ENCODE data around the gene CAPN11. TPM values are rescaled to one million over a fixed set of nuclear protein-coding genes. Genes with fewer than 3 reads are reported as not detected.

The CAPN11 gene
- total and polyA plus RNA-seq, 10 of the 15 experiments (the other 5 are each of a cell fraction or from before 2014, with no cell fraction given), result 0.05 to 0.44 (median 0.31) TPM

- H3K27me3 ChIP-seq (replicated peaks in 1 of 2; ENCODE audit: control insufficient read depth in 2 of 2, insufficient read depth in 2 of 2, low read length in 1 of 2), result no peaks in the 10 kb centered on the region
- intact Hi-C loops (cut with micrococcal nuclease; ENCODE audit: unreplicated experiment) (no loop called here), in situ Hi-C loops (cut with MboI) (no loop called here)
- POLR2A ChIA-PET, result interaction anchor here (0.6 kb wide), 2 partner anchors 13 to 699 kb away, joined by 3 read pairs; no protein-coding TSS in a partner anchor
- H3K9me3 ChIP-seq (replicated peaks; ENCODE audit: control insufficient read depth, insufficient read depth, low read length), result no peaks in the 10 kb centered on the region
- peaks cover 13% of the 10 kb centered on the region for H3K4me1 ChIP-seq (ENCODE audit: control insufficient read depth, insufficient read depth, low read length)
- SMC1A ChIA-PET (ENCODE audit: uncharacterized antibody, unreplicated experiment), result interaction anchor here (0.8 to 2.3 kb wide), 5 partner anchors 8 to 65 kb away, joined by 3 to 6 read pairs (median 4); no protein-coding TSS in a partner anchor
- ATAC-seq (no peak), DNase-seq (ENCODE audit: low read depth, low spot score) (no peak), FAIRE-seq (no peak)
- RAD21 ChIA-PET (ENCODE audit: unreplicated experiment), result interaction anchor here (1.0 to 1.7 kb wide), 2 partner anchors 14 to 52 kb away, joined by 3 to 4 read pairs; no protein-coding TSS in a partner anchor
- no peak overlapping the region for H3K4me2 ChIP-seq (ENCODE audit: control insufficient read depth, insufficient read depth)
- H3K79me2 ChIP-seq (ENCODE audit: control insufficient read depth, insufficient read depth, low read length), result peaks cover 31% of the 10 kb centered on the region
- BruUV-seq (replicated peaks), result no TSS peak
- no peak overlapping the region for H3K4me3 ChIP-seq
- no peaks in the 10 kb centered on the region for H4K20me1 ChIP-seq (ENCODE audit: control insufficient read depth, insufficient read depth)
- H3K27ac ChIP-seq (ENCODE audit: control insufficient read depth, insufficient read depth), result no peak overlapping the region
- WGBS (ENCODE audit: insufficient coverage, insufficient replicate concordance, low lambda C conversion rate, missing lambda C conversion rate), result 97% methylated on average over 6 of the region's 6 CpGs
- peaks cover 4 to 14% of the 10 kb centered on the region in 2 experiments; a peak in 3 of 4 replicates for H3K36me3 ChIP-seq (ENCODE audit: control insufficient read depth in 2 of 2, insufficient read depth in 2 of 2, low read length in 1 of 2)
- TF ChIP-seq BCL3 (IDR thresholded peaks at IDR 0.05; ENCODE audit: borderline replicate concordance, insufficient read depth, low read depth, low read length, poor library complexity, severe bottlenecking) (no peak), TCF3 (IDR thresholded peaks at IDR 0.05; ENCODE audit: borderline replicate concordance, insufficient read depth, low read depth, low read length) (no peak), IKZF2 (IDR thresholded peaks at IDR 0.05) (no peak), TAF1 (IDR thresholded peaks at IDR 0.05; ENCODE audit: borderline replicate concordance, low read depth, low read length) (no peak), SUPT20H (IDR thresholded peaks at IDR 0.05; ENCODE audit: borderline replicate concordance, control insufficient read depth, low read depth, low read length) (no peak), PML (IDR thresholded peaks at IDR 0.05; ENCODE audit: low read length) (no peak), RELB (IDR thresholded peaks at IDR 0.05; ENCODE audit: low read depth) (no peak), HDAC6 (IDR thresholded peaks at IDR 0.05; ENCODE audit: unreplicated experiment) (no peak), RFX5 (IDR thresholded peaks at IDR 0.05; ENCODE audit: low read depth, low read length) (no peak), FOXK2 (IDR thresholded peaks at IDR 0.05) (no peak), CEBPB (IDR thresholded peaks at IDR 0.05; ENCODE audit: borderline replicate concordance in 1 of 2, low read depth in 2 of 2, low read length in 2 of 2) (no peak), ZNF207 (IDR thresholded peaks at IDR 0.05; ENCODE audit: borderline replicate concordance) (no peak), CTCF (IDR thresholded peaks at IDR 0.05 in 2 of 3, conservative IDR thresholded peaks at IDR 0.05 in 1 of 3; ENCODE audit: control insufficient read depth in 2 of 3, extremely low read depth in 1 of 3, insufficient read depth in 1 of 3, low read depth in 3 of 3, low read length in 3 of 3) (no peak), KLF5 (IDR thresholded peaks at IDR 0.05; ENCODE audit: partially characterized antibody) (no peak)
- CTCF ChIA-PET, result interaction anchor here (0.7 to 6.0 kb wide), 5 partner anchors 9 to 54 kb away, joined by 3 to 39 read pairs (median 4); partner anchors contain the start of gene HSP90AB1
- H2AFZ ChIP-seq (ENCODE audit: control insufficient read depth, low read depth, low read length), result no peak overlapping the region
- H3K9ac ChIP-seq (ENCODE audit: control insufficient read depth, insufficient read depth, low read length), result no peak overlapping the region
These were observed 69.4 kb downstream of the CAPN11 start for GRCh38 chr6:44228031-44228430.

Measured in GM12878 (cell line).